Middle frontal gyrus (tissue), 1 donor: ENCODE data around the gene MID1IP1.

Source experiments
- DNase-seq: peaks from one replicate; pipeline ENCODE4 v3.0.0-alpha.2; 2015; ENCODE audit warnings: low spot score; ENCODE audit errors: extremely low spot score

MID1IP1 gene

DNA sequence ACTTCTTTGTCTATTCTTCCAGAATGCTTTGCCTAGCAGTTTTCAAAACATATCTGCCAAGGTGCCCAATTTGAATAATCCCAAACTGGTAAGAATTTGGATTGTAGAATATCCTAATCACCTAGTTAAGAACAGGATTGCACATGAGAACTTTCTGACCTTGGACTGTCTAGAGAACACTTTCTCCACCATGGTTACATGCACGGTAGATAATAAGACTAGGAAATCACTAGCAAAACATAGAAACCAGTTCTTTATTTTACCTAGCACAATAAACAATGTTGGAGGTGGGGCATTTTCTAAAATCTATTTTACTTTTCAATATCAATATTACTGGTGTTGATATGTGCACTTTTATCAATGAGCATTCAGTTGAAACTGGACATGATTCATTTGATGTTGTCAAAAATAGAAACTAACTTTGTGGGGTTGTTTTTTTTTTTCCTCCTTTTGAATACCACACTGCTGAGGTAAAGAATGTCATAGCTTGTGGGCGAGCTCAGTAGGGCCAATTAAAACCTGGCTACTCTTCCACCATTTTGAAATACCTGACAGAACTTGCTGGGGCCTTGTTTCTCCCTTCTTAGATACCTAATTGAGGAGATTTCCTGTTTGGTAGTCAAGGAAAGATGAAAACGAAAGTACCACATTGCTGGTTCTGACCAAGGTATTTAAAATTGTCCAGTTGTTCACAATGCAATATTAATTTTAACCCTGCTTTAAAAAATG lies 10.4 kb downstream of the MID1IP1 start:
- no peak for DNase-seq

DNA sequence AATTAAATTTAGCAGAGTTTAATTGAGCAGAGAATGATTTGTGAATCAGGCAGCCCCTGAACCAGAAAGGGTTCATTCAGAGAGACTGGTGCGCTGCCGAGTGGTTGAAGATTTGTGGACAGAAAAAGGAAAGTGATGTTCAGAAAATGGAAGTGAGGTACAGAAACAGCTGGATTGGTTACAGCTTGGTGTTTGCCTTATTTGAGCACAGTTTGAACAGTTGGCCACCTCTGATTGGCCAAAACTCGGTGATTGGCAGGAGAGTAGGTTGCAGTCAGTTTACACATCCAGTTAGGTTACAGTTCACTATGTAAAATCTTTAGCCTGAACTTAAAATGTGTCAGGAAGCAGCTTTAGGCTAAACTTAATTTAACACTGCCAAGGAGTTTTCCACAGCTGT lies 14.9 kb downstream of the MID1IP1 start:
- DNase-seq: no peak

DNA sequence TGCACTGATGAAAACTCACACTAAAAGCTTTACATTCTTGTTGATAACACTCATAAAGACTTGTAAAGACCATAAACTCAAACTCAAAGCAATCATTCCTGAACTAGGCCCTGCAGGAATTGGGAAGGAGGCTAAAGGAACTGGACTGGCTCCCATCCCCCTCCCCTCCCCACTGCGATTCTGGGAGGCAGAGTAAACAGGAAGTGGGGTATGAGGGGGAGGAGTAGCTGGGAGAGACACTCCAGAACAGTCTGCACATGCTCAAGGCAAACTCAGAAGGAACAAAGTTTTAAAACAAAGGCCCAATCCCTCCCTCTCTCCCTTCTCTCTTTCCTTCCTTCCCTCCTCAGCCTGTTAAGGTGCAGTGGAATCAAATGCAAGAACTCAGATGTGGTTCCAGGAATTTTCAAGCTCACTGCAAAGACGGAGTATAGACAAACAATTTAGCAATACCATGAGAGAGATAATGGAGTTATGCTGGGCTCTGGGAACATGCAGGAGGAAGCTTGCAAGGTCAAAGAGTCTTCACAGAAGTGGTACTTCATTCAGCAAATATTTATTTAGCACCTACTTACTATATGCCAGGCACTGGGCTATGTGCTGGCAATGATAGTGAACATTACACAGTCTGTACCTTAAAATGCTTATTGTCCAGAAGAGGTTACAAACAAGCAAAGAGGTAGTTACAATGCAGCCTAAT lies 15.9 kb downstream of the MID1IP1 start:
- DNase-seq: no peak

DNA sequence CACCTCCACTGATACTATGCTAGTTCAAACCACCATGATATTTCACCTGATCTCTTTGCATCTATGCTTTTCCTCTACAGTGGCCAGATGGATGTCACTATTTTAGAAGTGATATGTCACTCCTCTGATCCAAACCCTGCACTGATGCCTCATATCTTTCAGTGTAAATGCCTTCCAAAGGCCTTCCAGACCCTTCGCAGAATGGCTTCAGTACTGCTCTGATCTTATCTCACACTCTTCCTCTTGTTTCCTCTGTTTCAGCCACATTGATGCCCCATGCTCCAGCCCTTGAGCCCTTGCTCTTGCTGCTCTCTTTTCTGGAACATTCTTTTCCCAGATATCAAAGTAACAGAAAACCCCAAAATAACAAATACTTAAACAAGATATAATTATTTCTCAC lies 17.9 kb downstream of the MID1IP1 start:
- DNase-seq: no peak

DNA sequence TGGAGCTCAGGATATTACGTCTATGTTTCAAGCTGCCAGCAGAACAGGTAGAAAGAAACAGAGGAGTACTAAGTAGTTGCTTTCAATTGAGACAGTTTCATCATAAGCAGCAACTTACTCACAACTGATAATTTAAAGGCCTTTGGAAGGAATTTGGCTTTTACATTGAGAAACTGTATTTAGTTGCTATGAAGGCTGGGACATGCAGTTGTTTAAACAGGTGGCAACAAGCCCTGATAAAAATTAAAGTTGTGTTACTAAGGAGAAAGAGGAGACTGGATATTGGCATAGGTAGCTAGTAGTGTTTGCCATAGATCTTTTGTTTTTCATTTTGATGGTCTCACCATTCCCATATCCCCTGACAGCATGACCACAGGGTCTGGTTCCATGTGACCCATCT lies 18.4 kb downstream of the MID1IP1 start:
- no peak for DNase-seq

DNA sequence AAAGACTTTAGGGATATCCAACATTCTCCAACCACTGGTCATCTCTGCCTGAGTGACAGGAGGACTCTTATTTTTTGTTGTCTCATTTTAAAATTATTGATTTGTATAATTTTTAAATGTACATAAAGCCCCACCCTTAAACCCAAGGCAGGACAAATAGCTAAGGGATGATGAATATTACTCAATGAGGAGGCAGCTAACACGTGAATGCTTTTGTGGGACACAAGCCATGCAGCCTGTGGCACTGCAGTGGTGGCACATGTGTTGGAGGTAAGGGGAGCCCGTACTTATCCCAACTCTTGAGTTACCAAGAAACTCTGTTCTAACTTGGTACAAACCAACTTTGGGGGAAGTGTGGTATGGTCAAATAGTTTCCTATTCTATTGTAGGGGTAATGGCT lies 19.5 kb downstream of the MID1IP1 start:
- DNase-seq: no peak

DNA sequence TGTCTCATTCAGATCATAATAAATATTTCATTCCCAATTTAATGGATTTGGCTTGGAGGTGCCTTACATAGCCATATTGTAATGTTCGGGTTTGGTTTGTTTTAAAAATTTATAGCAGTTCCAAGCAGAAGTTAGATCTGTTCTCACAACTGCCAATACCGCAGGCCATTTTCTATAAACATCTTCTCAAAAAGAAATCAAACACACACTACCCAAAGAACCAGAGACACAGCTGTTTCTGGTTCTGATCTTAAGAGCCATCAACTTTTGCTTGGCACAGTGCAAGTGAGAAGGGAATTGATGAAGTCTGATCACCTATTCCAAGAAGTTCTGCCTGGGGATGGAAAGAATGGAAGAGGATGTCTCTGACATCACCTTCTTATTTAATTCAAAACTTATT lies 22.9 kb downstream of the MID1IP1 start:
- DNase-seq: no peak

DNA sequence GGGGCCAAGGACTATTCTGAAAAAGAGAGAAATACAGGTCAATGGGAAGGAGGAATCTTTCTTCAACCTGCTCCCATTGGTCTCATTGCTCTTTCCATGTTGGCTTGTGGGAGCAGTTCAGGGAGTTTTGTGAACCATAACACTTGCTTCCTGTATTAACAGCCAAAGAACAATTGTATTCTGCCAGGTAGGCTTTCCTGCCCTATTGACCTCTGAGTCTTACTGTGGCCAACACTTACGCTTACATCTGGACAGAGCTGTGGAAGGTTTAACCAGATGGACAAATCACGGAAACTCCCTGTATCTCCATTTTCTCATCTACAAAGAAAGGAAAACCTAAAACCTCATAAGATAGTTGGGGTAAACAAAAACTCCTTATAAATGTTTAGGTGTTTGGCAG lies 30.7 kb downstream of the MID1IP1 start:
- no peak for DNase-seq

DNA sequence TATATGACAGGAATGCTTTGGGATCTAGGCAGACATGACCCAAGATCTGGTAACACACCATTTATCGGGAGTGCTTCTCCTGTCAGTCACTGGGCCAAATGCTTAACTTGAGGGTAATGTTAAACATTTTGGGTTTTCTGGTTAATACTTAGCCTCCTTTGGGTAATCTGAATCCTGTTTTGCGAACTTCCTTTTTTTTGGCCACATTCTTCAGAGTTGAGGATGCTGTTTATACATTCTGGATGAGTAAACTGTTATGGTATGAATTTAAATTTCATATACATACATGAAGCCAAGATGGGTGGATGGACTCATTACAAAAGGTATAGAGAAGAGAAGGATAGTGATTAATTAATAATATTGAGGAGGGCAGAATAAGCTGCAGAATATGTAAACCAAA lies 36.1 kb downstream of the MID1IP1 start:
- DNase-seq: no peak

DNA sequence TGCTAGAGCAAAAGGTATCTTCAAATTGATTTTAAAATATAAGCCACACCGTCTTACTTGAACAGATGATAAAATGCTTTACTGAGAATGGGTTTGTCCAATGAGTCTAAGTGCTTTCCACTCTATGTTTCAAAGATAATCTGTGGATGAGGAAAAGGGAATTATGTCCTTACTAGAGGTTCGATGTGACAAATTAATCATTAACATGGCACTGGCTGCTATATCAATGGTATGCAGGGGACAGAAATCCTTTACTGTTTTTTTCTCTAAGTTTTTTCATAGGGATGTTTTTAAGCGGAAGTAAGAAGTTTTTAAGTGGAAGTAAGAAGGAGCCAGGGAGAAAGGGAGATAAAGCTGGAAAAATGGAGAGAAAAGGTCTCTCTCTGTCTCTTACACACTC lies 38.0 kb downstream of the MID1IP1 start:
- no peak for DNase-seq

DNA sequence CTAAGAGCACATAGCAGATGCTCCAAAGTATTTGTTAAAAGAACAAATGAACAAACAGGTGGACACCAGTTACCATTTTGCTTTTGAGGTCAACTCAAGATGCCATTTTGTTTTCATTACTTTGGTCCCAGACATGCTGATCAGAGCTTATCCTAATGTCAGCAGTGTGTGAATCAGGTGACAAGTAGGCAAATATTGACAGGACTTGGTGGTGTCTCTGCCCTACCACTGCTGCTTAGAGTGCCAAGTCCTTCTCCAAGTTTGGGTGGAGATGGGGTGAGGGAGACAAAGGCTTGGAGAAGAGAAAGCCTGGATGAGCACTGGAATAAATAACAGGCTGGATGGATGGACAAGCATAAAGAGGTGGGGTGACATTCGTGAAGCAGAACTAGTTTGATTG lies 38.7 kb downstream of the MID1IP1 start:
- no peak for DNase-seq

DNA sequence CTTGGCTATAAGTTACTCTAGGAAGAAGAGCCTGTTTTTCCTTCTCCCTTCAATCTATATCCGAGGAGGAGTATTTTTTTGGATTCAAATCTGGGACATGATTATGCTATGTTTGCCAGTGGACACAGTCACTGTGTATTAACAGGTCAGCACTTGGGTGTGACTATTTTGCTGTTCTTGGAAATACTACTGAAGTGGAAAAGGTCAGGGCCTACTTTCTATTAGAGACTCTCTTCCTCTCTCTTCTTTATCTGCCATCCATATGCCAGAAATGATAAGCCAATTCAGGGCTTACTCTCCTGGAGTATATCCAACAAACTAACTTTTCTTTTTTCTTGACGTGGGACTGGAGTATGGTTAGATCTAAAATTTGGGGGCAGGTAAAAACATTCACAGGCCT lies 40.5 kb downstream of the MID1IP1 start:
- no peak for DNase-seq

DNA sequence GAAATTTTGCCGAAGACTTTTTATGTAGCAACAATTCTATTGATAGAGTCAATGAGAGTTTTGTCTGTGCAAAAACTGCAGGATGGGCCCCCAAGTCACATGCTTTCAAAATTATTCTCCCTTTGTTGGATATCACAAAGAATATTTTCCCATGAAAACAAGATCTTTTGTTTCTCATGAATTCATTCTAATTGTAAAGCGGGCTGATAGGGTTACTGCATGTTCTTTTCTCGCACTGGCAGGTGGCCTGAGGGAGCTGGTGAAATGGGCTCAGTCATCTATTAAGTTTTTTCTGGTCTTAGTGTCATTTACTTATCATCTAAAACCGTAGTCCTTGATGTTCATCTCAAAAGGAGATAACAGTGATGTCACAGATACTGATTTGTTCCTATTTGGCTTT lies 44.2 kb downstream of the MID1IP1 start:
- DNase-seq: no peak

DNA sequence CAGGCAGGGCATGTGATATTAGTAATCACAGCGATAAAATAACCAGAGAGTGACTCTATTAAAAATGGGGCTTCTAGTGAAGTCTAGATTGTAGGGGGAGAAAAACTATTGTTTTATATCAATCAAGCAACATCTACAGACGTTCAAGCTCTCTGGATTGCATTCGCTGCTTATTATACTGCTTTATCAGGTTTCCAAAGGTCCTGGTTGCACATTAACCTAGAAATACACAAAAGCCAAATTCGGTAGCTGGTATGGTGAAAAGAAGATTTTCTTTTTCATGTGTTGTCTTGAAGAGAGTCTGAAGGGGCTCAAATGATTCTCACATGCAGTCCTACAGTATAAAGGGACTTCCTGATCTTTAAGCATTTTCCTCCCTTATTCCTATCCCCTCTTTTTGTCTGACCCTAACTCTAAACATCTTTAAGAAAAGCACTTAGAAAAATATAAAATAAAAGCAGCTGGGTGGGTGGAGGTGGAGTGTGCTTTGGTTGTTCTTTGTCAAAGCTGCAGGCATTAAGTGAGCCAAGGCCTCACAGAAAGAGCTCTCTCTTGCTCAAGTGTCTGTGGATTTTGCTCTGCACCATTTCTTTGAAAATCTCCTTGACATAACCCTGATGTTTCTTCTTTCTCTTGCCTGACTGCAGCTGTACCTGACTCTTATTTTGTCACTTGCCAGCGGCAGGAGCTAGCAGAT lies 46.1 kb downstream of the MID1IP1 start:
- no peak for DNase-seq

DNA sequence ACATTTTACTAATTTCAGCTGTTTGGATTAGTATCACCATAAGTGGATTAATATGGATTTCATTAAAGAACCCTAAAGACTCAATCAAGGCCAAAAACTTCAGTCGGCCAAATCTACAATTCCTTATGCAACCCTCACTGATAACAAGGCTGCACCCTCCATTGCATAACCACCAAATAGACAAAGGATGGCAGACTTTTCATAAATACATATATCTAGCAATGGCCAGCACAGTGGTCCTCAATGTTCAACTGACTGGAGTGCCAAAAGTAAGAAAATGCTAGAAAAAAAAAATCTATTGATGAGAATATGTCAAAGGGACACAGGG lies 46.6 kb downstream of the MID1IP1 start:
- DNase-seq: no peak

DNA sequence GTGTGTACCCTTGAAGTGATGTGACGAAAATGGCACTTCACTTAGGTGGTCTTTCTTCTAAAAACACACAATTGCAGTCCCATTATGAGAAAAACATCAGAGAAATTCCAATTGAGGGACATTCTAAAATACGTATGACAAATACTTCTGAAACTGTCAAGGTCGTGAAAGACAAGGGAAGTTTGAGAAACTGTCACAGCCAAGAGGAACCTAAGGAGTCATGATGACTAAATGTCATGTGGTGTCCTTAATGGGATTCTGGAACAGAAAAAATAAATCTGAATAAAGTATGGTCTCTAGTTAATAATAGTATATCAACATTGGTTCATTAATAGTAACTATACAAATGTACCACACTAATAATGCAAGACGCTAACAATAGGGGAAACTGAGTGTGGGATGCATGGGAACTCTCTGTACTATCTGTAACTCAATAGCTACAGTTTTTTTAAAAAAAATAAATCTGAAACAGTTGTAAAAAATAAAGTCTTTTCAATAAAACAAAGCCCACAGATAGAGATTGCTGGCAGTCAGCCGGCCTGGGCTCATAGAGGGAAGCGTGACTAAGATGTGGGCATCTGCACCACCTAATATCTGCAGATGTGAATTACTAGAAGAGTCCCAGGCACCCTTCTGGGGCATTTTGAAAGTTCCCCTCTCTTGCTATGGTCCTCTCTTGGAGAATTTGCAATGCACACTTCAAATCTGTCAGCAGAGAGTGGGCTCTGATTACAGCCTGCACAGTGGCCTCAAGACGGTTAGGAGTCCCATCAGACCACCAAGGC lies 47.6 kb downstream of the MID1IP1 start:
- DNase-seq: no peak

DNA sequence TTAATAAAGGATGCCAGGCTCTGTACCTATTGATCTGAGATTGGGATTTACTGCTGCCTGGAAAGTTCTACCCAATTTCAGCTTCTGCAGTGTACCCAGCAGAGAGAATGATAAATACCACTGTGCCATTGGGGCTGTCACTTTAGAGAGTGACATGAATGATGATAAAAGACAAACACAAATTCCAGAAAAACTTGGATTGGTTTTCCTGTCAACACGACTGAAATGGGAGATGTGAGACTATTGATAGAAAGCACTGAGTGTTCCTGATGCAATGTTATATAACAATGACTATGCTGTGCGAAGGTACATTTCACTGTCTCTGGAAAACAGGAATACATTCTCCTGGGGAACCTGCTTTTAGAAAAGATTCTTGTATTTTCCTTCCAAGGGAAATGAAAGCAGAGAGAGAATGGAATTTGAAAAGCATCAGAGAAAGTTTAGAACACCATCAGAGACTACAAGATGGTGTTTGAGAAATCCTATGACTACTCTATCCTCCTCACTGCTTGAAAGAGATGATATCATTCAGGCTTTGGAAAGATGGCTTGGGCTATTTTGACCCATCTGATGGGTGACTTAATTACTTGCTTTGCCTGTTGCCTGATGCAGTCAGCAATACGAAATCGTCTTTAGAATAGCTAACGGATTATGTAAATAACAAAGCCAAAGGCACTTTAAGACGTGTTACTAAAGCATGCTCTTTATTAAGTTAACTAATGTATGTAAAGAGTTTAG lies 49.7 kb downstream of the MID1IP1 start:
- no peak for DNase-seq

DNA sequence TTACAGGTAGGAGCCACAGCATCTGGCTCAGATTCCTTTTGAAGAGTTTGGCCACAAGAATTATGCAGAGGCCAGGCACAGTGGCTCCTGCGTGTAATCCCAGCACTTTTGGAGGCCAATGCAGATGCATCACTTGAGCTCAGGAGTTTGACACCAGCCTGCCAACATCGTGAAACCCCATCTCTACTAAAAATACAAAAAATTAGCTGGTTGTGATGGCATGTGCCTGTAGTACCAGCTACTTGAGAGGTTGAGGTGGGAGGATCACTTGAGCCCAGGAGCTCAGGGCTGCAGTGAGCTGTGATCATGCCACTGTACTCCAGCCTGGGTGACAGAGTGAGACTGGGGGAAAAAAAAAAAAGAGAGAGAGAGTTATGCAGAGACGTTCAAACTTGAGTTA lies 53.0 kb downstream of the MID1IP1 start:
- DNase-seq: no peak
